Choroid plexus epithelial cell (primary cell): ENCODE results near the gene UNC5A.

Experiments used
- DNase-seq: peaks from one replicate; pipeline ENCODE4 v3.0.0-alpha.2; 2010; ENCODE audit warnings: low read depth
- H3K4me3 ChIP-seq: 2 replicates; pipeline ENCODE4 v1.5.1; 2011; ENCODE audit warnings: low read depth, mild to moderate bottlenecking, control low read depth, low read length, moderate library complexity
- CTCF ChIP-seq: conservative IDR thresholded peaks from 2 replicates; pipeline ENCODE4 v1.5.1; 2011; ENCODE audit warnings: low read depth, mild to moderate bottlenecking, control low read depth, inconsistent platforms, low read length, moderate library complexity

The UNC5A gene

GRCh38 chr5:176816791-176817347, 6.5 kb downstream of the UNC5A start:
- no peak for TF ChIP-seq CTCF
- H3K4me3 ChIP-seq: no peak overlapping the region
- DNase-seq: no peak

GRCh38 chr5:176817369-176817840, 7.0 kb downstream of the UNC5A start:
- no peak overlapping the region for H3K4me3 ChIP-seq
- no peak for TF ChIP-seq CTCF
- no peak for DNase-seq

GRCh38 chr5:176817841-176818377, 7.5 kb downstream of the UNC5A start:
- DNase-seq: peak; percentile 13
- H3K4me3 ChIP-seq: peak overlapping the region; percentile 33
- peak; percentile 40 for TF ChIP-seq CTCF

- no peak overlapping the region for H3K4me3 ChIP-seq
- TF ChIP-seq CTCF: no peak
- DNase-seq: no peak
Measured at GRCh38 chr5:176818391-176819098, 8.2 kb downstream of the UNC5A start.

GRCh38 chr5:176819476-176819875, 9.1 kb downstream of the UNC5A start:
- no peak for TF ChIP-seq CTCF
- no peak overlapping the region for H3K4me3 ChIP-seq
- DNase-seq: no peak

GRCh38 chr5:176820937-176821336, 10.6 kb downstream of the UNC5A start:
- DNase-seq: no peak
- no peak overlapping the region for H3K4me3 ChIP-seq
- TF ChIP-seq CTCF: no peak

GRCh38 chr5:176821441-176821840, 11.1 kb downstream of the UNC5A start:
- TF ChIP-seq CTCF: no peak
- no peak overlapping the region for H3K4me3 ChIP-seq
- DNase-seq: no peak
